ENCODE measurements around the gene UBN2.

Gene UBN2

GRCh38 chr7:139340037-139340807 lies 109.2 kb downstream of the UBN2 start:
- no peaks in the 10 kb centered on the region for H3K27me3 ChIP-seq (ENCODE audit: control insufficient read depth, low read length)
- peaks cover 36% of the 10 kb centered on the region for H3F3A ChIP-seq (ENCODE audit: control insufficient read depth, insufficient read depth)
- H3K9me3 ChIP-seq (ENCODE audit: control insufficient read depth, insufficient read depth, low read length), result peaks cover 9% of the 10 kb centered on the region; the same call in 1 of the 2 replicates
- peak overlapping the region; percentile 92 for H3K4me2 ChIP-seq (ENCODE audit: low read length)
- H3K4me3 ChIP-seq (ENCODE audit: low read length), result peak overlapping the region; percentile 90
- H3K79me2 ChIP-seq (ENCODE audit: control insufficient read depth, low read length), result peaks cover 33% of the 10 kb centered on the region
- no peaks in the 10 kb centered on the region for H3K9me2 ChIP-seq (replicated peaks; ENCODE audit: control insufficient read depth, low read length)
- H3K27ac ChIP-seq (ENCODE audit: low read depth, low read length), result peak overlapping the region; percentile 96
- peaks cover 16% of the 10 kb centered on the region for H3K36me3 ChIP-seq (ENCODE audit: control insufficient read depth, low read length)
- TF ChIP-seq EZH2phosphoT487 (IDR thresholded peaks at IDR 0.05; ENCODE audit: borderline replicate concordance, low read length), result no peak
- TF ChIP-seq, protein P1, sequence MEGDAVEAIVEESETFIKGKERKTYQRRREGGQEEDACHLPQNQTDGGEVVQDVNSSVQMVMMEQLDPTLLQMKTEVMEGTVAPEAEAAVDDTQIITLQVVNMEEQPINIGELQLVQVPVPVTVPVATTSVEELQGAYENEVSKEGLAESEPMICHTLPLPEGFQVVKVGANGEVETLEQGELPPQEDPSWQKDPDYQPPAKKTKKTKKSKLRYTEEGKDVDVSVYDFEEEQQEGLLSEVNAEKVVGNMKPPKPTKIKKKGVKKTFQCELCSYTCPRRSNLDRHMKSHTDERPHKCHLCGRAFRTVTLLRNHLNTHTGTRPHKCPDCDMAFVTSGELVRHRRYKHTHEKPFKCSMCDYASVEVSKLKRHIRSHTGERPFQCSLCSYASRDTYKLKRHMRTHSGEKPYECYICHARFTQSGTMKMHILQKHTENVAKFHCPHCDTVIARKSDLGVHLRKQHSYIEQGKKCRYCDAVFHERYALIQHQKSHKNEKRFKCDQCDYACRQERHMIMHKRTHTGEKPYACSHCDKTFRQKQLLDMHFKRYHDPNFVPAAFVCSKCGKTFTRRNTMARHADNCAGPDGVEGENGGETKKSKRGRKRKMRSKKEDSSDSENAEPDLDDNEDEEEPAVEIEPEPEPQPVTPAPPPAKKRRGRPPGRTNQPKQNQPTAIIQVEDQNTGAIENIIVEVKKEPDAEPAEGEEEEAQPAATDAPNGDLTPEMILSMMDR (IDR thresholded peaks at IDR 0.05; ENCODE audit: low read depth, low read length, poor library complexity, severe bottlenecking), result peak; percentile 90
- H3K4me1 ChIP-seq (ENCODE audit: control insufficient read depth, low read length), result peaks cover 49% of the 10 kb centered on the region
- no peaks in the 10 kb centered on the region for H4K20me1 ChIP-seq (ENCODE audit: control insufficient read depth, insufficient read depth, low read depth, low read length)

GRCh38 chr7:139340808-139341057 lies 109.7 kb downstream of the UBN2 start:
- peak overlapping the region; percentile 92 for H3K4me2 ChIP-seq (ENCODE audit: low read length)
- H3K36me3 ChIP-seq (ENCODE audit: control insufficient read depth, low read length), result peaks cover 19% of the 10 kb centered on the region
- peaks cover 9% of the 10 kb centered on the region; the same call in 1 of the 2 replicates for H3K9me3 ChIP-seq (ENCODE audit: control insufficient read depth, insufficient read depth, low read length)
- H3K4me3 ChIP-seq (ENCODE audit: low read length), result peak overlapping the region; percentile 90
- H4K20me1 ChIP-seq (ENCODE audit: control insufficient read depth, insufficient read depth, low read depth, low read length), result no peaks in the 10 kb centered on the region
- TF ChIP-seq EZH2phosphoT487 (IDR thresholded peaks at IDR 0.05; ENCODE audit: borderline replicate concordance, low read length), result no peak
- TF ChIP-seq, protein P1 (IDR thresholded peaks at IDR 0.05; ENCODE audit: low read depth, low read length, poor library complexity, severe bottlenecking), result no peak
- peak overlapping the region; percentile 96 for H3K27ac ChIP-seq (ENCODE audit: low read depth, low read length)
- H3K4me1 ChIP-seq (ENCODE audit: control insufficient read depth, low read length), result peaks cover 52% of the 10 kb centered on the region
- peaks cover 36% of the 10 kb centered on the region for H3K79me2 ChIP-seq (ENCODE audit: control insufficient read depth, low read length)
- no peaks in the 10 kb centered on the region for H3K9me2 ChIP-seq (replicated peaks; ENCODE audit: control insufficient read depth, low read length)
- peaks cover 39% of the 10 kb centered on the region for H3F3A ChIP-seq (ENCODE audit: control insufficient read depth, insufficient read depth)
- no peaks in the 10 kb centered on the region for H3K27me3 ChIP-seq (ENCODE audit: control insufficient read depth, low read length)

GRCh38 chr7:139341058-139341775 lies 110.2 kb downstream of the UBN2 start, which contains the start of gene FMC1:
TSS of gene FMC1 (plus strand) at chr7:139341337. CDS start at chr7:139341385, 48 bp downstream.
- TF ChIP-seq, protein P1 (IDR thresholded peaks at IDR 0.05; ENCODE audit: low read depth, low read length, poor library complexity, severe bottlenecking), result peak; percentile 47
- TF ChIP-seq EZH2phosphoT487 (IDR thresholded peaks at IDR 0.05; ENCODE audit: borderline replicate concordance, low read length), result no peak
- H3K9me2 ChIP-seq (replicated peaks; ENCODE audit: control insufficient read depth, low read length), result no peaks in the 10 kb centered on the region
- H3K27me3 ChIP-seq (ENCODE audit: control insufficient read depth, low read length), result no peaks in the 10 kb centered on the region
- peak within 1 kb of the TSS; percentile 96 for H3K27ac ChIP-seq (ENCODE audit: low read depth, low read length)
- H3K9me3 ChIP-seq (ENCODE audit: control insufficient read depth, insufficient read depth, low read length), result peaks cover 9% of the 10 kb centered on the region; the same call in 1 of the 2 replicates
- H3F3A ChIP-seq (ENCODE audit: control insufficient read depth, insufficient read depth), result peaks cover 39% of the 10 kb centered on the region
- H3K4me3 ChIP-seq (ENCODE audit: low read length), result peak within 1 kb of the TSS; percentile 90
- H3K4me1 ChIP-seq (ENCODE audit: control insufficient read depth, low read length), result peaks cover 52% of the 10 kb centered on the region
- H3K36me3 ChIP-seq (ENCODE audit: control insufficient read depth, low read length), result peaks cover 23% of the 10 kb centered on the region
- peak within 1 kb of the TSS; percentile 92 for H3K4me2 ChIP-seq (ENCODE audit: low read length)
- no peaks in the 10 kb centered on the region for H4K20me1 ChIP-seq (ENCODE audit: control insufficient read depth, insufficient read depth, low read depth, low read length)
- peaks cover 36% of the 10 kb centered on the region for H3K79me2 ChIP-seq (ENCODE audit: control insufficient read depth, low read length)

Measured in DOHH2 (cell line).